HG03175 (cell line): ENCODE measurements around the gene PPIP5K2.

Source experiments
- ATAC-seq: cut with Tn5 transposase; IDR thresholded peaks from one replicate; pipeline ENCODE4 v1.9.1; 2021; ENCODE audit warnings: mild to moderate bottlenecking, moderate library complexity; ENCODE audit not compliant: unreplicated experiment

Gene PPIP5K2

DNA sequence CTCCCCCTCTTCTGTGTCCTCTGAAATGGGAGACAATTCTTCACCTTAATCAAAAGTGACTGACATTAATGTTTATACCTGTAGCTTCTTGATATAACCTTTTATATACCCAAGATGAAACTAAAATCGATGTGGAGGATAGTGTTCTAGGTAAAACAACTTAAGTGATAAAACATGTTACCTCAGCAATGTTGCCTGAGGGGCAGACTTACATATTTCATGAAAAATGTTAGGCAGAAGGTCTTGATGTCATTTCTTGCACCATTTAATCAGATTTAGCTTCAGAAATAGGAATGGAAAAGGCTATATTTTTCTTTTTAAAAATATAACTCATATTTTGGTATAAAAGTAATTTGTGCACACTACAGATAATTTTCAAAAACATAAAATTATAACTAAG lies 115.8 kb downstream of the PPIP5K2 start:
- ATAC-seq = no peak

DNA sequence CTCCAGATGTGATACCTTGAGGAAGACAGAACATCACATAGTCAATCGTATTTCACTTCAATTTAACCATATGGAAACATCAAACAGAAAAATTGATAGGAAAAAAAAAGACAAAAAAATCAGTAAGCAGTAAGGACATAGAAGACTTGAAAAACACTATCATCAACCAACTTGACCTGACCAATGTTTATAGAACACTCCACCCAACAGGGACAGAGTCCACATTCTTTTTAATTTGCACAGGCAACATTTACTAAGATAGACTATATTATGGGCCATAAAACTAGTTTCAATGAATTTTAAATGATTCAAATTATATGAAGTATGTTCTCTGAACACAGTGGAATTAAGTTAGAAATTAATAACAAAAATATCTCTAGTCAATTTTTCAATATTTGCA lies 117.7 kb downstream of the PPIP5K2 start:
- ATAC-seq = no peak

DNA sequence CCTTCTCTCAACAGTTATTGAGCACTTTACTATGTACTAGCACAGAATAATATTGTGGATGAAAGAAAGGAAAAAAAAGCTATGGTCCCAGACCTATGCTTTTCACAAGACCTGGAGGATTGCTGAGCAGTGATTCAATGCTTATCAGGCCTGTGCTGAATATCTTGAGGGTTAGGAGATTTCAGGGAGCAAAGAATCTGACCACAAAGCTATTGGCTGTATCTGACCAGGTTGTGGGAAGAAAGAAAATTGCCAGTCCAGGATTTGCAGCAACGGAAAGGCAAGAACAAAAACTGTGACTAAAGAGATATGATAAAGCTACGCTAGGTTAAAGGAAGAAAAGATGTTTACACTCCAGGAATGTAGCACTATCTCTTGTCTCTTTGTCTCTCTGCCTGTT lies 123.6 kb downstream of the PPIP5K2 start:
- ATAC-seq = no peak

DNA sequence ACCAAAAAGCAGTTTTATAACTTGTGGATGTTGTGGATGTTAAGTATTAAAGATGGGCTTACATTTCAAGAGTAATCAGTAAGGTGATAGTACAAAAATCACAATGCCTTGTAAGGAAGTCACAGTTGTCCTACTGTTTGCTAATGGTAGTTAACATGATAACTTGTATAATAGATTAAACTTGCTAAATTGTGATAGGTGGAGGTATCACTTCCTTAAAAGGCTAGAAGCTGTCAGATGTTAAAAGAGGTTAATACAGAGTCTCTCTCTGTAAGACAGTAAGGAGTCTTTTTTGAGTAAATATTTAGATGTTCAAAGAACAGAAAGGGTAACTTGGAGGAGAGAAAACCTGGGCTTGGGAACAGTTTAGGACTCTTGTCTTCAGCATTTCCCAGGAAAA lies 124.3 kb downstream of the PPIP5K2 start:
- ATAC-seq = peak; percentile 53

DNA sequence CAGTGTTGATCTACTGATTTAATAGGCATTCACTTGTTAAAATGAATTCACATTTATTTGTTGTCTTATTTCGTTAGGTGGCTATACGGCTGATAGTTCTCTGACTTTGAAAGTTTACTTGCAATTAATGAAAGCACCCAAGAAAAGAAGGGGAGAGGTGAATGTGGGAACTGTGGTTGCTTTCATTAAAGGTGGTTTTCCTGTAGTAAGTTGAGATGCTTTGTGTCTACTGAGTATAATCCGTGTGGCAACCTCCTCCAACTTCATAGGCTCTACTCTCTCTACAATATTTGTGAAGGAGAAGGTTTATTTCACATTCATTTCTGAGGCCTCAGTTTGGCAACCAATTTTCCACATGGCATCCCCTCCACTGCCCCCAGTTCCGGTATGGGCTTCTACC lies 125.7 kb downstream of the PPIP5K2 start:
- no peak for ATAC-seq

DNA sequence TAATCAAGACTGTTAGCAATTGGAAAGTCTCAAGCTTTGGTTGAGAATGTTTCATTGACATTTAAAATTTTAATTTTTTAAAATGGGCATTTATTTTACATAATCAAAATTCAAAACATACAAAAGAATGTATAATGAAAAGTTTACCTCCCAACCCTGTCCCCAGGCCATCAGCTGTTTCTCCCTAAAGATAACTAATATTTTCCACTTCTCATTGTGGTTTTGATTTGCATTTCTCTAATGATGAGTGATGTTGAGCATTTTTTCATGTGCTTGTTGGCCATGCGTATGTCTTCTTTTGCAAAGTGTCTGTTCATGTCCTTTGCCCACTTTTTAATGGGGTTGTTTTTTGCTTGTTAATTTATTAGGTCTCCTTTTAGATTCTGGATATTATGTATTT lies 127.0 kb downstream of the PPIP5K2 start:
- no peak for ATAC-seq

DNA sequence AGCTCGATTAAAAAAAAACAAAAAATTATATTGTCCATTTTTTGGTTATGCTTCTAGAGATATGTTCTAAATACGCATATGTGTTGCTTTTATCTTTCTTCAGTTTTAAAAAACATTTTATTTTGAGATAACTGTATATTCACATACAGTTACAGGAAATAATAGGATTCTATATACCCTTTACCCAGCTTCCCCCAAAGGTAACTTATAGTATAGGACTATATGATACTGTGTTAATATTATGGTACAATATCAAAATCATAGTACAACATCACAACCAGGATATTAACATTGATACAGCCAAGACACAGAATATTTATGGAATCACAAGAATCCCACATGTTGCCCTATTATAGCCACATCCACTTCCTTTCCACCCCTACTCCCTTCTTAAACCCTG lies 129.0 kb downstream of the PPIP5K2 start:
- ATAC-seq = no peak

DNA sequence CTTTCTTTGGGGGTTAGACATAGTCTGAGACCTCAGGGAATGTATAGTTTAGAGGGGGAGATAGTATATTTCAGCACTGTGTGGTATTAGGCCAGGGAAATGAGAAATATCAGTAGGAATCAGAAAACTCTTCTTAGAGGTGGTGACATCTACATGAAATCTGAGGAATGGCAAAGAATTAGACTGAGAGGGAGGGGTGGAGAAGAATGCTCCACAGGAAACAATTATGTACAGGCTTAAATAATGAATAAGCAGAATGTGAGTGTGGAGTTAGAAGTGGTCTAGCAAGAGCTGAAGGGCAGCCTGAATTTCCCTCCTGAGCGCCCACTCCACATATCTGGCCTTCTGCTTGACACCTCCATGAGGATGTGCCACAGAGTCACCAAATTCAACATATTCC lies 134.8 kb downstream of the PPIP5K2 start:
- ATAC-seq = no peak

DNA sequence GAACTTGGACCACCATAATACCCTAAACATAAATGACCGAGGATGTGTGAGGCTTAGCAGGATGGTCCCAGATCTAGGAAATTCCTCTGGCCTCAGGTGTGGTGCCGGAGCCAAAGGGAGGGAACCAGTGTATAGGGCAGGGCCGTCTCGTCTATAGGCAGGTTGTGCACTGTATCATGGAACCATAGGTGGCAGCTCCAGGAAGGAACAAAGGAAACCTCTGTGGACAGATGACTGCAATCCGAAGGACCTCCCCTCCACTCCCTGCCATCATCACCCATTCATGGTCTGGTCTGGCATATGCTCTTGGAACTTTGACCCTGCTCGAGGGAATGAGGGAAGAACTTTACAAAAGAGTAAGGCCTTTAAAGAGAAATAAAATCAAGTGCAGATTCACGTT lies 135.6 kb downstream of the PPIP5K2 start:
- no peak for ATAC-seq

DNA sequence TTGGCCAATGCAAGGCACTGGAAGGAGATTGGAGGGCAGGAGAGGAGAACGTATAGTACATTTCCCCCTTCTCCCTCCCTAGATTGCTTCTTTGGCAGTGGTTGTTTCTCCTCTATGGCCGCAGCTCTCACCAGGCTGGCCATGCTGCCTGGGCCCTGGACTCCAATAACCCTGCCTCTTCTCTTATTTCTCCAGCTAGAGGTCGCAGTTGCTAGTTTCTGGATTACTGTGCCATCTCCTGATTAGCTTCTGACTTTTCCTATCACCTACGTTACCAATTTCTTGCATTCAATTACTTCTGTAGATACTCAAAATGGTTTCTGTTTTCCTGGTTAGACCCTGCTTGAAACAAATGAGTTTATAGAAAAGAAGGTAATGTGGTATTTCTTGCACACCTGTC lies 136.1 kb downstream of the PPIP5K2 start:
- no peak for ATAC-seq

DNA sequence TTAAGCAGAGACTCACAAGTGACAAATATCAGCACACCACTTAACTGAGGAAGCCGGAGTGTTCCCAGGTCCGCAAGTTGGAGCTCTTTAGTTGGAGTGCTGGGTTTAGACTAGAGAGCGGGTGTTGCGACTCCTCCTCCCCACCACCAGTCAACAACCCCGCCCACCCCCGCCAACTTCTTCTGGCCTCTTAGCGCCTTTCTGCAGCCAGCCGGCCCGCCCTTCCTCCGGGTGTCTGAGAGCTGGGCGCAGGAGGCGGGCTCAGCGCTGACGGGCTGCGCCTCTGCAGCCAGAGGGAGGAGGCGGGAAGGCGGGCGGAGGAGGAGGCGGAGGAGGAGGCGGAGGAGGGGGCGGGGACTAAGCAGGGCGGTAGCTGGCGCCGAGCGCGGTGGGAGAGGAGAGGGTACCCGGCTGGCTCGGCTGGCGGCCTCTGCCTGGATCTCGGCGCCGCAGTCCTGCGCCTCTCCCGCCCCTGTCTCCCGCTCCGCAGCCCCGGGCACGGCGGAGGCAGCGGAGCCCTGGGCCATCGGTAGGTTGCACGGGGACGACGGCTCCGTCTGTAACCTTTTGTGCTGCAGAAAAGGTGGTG lies 138.4 kb downstream of the PPIP5K2 start, which contains the start of gene MACIR:
Gene MACIR (plus strand): TSS at position 396 of the 589 bp plus-strand sequence. CDS start 17,157 bp downstream, outside the sequence.
- peak; percentile 81 for ATAC-seq

DNA sequence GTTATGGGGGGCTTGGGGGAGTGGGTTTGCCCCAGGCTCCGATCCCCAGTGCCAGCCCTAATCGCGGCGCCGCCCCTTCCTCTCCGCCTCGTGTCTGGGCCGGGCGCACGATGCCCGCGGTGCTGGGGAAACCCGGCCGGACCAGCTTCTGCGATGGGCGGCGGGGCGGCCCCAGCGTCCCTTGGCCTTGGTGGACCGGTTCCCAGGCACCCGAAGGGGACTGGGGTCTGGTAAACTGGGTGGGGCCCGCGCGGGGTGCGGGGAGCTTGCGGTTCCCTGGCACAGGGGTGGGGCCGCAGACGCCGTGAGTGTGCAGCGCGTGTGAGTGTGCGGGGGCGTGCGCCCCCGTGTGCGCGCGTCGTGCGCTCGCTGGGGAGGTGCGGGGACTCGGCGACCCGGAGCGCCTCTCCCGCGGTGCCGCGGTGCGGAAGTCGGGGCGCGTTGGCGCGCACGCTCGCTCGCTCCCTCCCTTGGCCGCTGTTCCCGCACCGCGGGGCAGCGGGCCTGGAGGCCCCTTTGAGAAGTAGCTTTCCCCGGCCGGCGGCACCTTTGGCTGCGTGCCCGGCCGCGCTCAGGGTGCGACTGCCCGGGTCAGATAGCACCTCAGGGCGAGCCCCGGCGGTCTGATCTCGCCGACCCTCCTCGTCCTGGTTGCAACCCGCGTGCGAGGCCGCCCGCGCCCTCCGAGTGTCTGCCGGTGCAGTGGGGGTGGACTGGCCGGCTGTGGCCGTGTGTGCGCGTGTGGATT lies 139.0 kb downstream of the PPIP5K2 start:
- ATAC-seq = peak; percentile 38

DNA sequence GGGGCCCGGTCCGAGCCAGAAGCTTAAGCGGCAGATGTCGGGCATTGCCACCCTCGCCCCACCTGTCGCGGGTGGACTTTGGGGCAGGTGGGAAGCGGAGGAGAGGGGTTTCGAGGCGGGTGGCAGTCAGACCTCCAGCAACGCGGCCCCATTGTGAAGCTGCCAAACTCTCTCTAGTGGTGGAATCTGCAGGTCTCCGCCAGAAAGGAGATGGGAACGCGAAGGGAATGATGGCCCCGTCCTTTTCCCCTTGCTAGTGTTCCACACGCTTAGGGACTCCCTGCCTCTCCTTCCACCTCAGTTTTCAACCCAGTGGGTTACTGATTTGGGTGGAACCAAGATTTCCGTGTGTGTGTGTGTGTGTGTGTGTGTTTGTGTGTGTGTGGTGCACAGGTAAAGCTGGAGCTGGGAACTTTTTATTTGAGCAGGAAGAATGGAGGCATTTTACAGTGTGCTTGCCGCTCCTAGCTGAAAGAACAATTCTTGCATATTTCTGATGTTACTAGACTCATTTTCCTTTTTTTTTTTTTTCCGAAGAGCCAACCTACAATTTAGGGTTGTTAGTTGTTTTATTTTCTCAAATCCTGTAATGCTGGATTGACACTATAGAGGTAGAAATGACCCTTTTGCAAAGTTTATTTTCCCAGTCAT lies 139.7 kb downstream of the PPIP5K2 start:
- no peak for ATAC-seq

DNA sequence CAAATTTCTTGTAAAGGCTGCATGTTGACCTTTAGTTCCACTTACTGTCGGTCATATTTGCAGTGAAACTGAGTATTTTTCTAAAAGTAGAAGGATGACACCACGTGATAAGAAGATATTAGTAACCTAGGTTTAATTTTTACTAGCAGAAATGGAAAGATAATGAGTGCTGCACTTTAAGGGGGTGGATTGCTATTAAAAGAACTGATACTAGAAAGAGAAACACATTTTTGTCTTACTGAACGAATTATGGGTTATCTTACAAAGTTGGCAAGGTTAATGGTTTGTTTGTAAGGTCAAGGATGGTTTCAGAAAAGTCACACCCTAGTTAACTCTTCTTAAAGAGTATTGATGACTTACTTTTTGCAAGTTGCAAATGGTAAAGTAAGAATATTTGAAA lies 140.8 kb downstream of the PPIP5K2 start:
- peak; percentile 30 for ATAC-seq
